Glutamatergic neuron (in vitro differentiated cells): ENCODE data around the gene CELF4. TPM values are rescaled to one million over a fixed set of nuclear protein-coding genes. Genes with fewer than 3 reads are reported as not detected.

Experiments
- DNase-seq: peaks from one replicate; pipeline ENCODE4 v3.0.0; 2022
- H3K27ac Mint-ChIP-seq: one replicate; pipeline ENCODE4 v1.8.0; 2020; ENCODE audit warnings: mild to moderate bottlenecking, mixed read lengths, inconsistent platforms; ENCODE audit not compliant: unreplicated experiment
- H3K27me3 Mint-ChIP-seq: one replicate; pipeline ENCODE4 v1.8.0; 2020; ENCODE audit warnings: mild to moderate bottlenecking, moderate library complexity, mixed read lengths, inconsistent platforms; ENCODE audit not compliant: unreplicated experiment
- H3K36me3 Mint-ChIP-seq: one replicate; pipeline ENCODE4 v1.8.0; 2020; ENCODE audit warnings: mild to moderate bottlenecking, mixed read lengths, inconsistent platforms; ENCODE audit not compliant: unreplicated experiment
- H3K4me1 Mint-ChIP-seq: one replicate; pipeline ENCODE4 v1.8.0; 2020; ENCODE audit warnings: mild to moderate bottlenecking, low read depth, mixed read lengths, inconsistent platforms; ENCODE audit not compliant: unreplicated experiment
- H3K4me3 Mint-ChIP-seq: one replicate; pipeline ENCODE4 v1.8.0; 2020; ENCODE audit warnings: mild to moderate bottlenecking, mixed read lengths, inconsistent platforms; ENCODE audit not compliant: unreplicated experiment
- H3K9me3 Mint-ChIP-seq: one replicate; pipeline ENCODE4 v1.8.0; 2020; ENCODE audit warnings: mild to moderate bottlenecking, moderate library complexity, mixed read lengths, inconsistent platforms; ENCODE audit not compliant: unreplicated experiment
- long read RNA-seq: library from polyadenylated mRNA; unstranded; transcript quantifications from one replicate; pipeline ENCODE4 v2.0.0, GENCODE V29; 2020; ENCODE audit not compliant: unreplicated experiment
- total RNA-seq: library from RNA; stranded (reverse); fragmentation: NEBNext Ultra II Directional; extraction: Animal tissue kit (Norgen Biotek cat#: 25700); gene quantifications from one replicate; pipeline ENCODE4 v1.2.1, GENCODE V29; 2021; ENCODE audit not compliant: unreplicated experiment
- TF ChIP-seq, protein P1 (sequence below): fragments of 200-600 bp; sonication (generic); IDR thresholded peaks from one replicate; pipeline ENCODE4 v1.5.0; 2021; ENCODE audit not compliant: partially characterized antibody, unreplicated experiment

The CELF4 gene
- total RNA-seq = 38.4 TPM
- long read RNA-seq, partial matches to known transcripts = 3 of 14 reads
- long read RNA-seq, other reads (novel, unspliced or antisense) = 10 of 14 reads

- peak within 1 kb of the TSS; percentile 100 for H3K4me3 Mint-ChIP-seq
- TF ChIP-seq, protein P1, sequence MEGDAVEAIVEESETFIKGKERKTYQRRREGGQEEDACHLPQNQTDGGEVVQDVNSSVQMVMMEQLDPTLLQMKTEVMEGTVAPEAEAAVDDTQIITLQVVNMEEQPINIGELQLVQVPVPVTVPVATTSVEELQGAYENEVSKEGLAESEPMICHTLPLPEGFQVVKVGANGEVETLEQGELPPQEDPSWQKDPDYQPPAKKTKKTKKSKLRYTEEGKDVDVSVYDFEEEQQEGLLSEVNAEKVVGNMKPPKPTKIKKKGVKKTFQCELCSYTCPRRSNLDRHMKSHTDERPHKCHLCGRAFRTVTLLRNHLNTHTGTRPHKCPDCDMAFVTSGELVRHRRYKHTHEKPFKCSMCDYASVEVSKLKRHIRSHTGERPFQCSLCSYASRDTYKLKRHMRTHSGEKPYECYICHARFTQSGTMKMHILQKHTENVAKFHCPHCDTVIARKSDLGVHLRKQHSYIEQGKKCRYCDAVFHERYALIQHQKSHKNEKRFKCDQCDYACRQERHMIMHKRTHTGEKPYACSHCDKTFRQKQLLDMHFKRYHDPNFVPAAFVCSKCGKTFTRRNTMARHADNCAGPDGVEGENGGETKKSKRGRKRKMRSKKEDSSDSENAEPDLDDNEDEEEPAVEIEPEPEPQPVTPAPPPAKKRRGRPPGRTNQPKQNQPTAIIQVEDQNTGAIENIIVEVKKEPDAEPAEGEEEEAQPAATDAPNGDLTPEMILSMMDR = no peak
- DNase-seq = peak; percentile 64
- no peaks in the 10 kb centered on the region for H3K36me3 Mint-ChIP-seq
- peaks cover 38% of the 10 kb centered on the region for H3K27me3 Mint-ChIP-seq
- peak within 1 kb of the TSS; percentile 95 for H3K27ac Mint-ChIP-seq
- peaks cover 22% of the 10 kb centered on the region for H3K4me1 Mint-ChIP-seq
- H3K9me3 Mint-ChIP-seq = peaks cover 23% of the 10 kb centered on the region
Observed at GRCh38 chr18:37565101-37565976, at the start of gene CELF4. TSS of gene CELF4 (minus strand) at chr18:37565798.

GRCh38 chr18:37613253-37613565, 47.6 kb upstream of the CELF4 start:
- Mint-ChIP-seq H3K9me3 (no peaks in the 10 kb centered on the region), H3K27ac (no peak overlapping the region), H3K4me1 (no peaks in the 10 kb centered on the region), H3K27me3 (peaks cover 2% of the 10 kb centered on the region), H3K36me3 (no peaks in the 10 kb centered on the region), H3K4me3 (no peak overlapping the region)
- no peak for DNase-seq
- TF ChIP-seq, protein P1 = no peak

- peaks cover 2% of the 10 kb centered on the region for H3K27me3 Mint-ChIP-seq
- H3K4me1 Mint-ChIP-seq = no peaks in the 10 kb centered on the region
- DNase-seq = no peak
- H3K27ac Mint-ChIP-seq = no peak overlapping the region
- H3K9me3 Mint-ChIP-seq = no peaks in the 10 kb centered on the region
- no peak overlapping the region for H3K4me3 Mint-ChIP-seq
- H3K36me3 Mint-ChIP-seq = no peaks in the 10 kb centered on the region
- TF ChIP-seq, protein P1 = no peak
Observed at GRCh38 chr18:37612524-37613252, 47.1 kb upstream of the CELF4 start.

DNA sequence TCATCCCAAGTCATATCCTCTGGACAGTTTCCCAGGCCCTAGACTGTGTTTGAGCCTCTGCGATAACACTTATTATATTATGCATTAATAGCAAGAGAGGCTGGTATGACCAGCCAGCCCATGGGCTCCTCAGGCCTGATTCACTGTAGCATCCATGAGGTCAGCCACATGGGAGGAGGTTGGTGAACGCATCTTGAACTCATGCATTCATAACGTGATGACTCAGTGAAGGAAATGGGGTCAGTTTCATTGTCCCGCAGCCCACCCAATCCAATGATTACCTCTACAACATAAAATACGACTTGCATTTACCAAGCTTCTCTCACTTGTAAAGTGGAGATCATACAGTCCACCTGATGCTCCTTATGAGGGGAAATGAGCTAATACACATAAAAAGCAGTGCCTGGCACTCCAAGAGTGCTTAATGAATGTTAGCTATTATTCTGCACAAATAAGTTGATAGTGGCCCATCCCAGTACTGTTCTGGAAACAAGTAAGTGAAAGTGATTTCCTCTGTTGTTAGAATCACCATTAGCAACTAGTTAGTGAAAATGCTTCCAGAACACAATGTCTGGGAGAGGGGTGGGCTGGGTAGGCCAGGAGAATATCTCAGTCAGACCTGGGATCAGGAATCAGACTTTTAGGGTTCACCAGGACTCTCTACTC, 46.1 kb upstream of the CELF4 start:
- no peak overlapping the region for H3K27ac Mint-ChIP-seq
- DNase-seq = no peak
- peaks cover 2% of the 10 kb centered on the region for H3K27me3 Mint-ChIP-seq
- no peaks in the 10 kb centered on the region for H3K9me3 Mint-ChIP-seq
- H3K4me1 Mint-ChIP-seq = no peaks in the 10 kb centered on the region
- H3K36me3 Mint-ChIP-seq = no peaks in the 10 kb centered on the region
- H3K4me3 Mint-ChIP-seq = no peak overlapping the region
- TF ChIP-seq, protein P1 = no peak
